HEK293 (cell line): ENCODE measurements around the gene EGFR.

Source experiments
- CTCF ChIA-PET: fragments of 350-600 bp; formaldehyde crosslinking; extraction: SDS; loops from one replicate; lab custom pipeline; 2021; ENCODE audit warnings: antibody characterized with exemption; lab: Yijun Ruan, JAX
- POLR2A ChIA-PET: fragments of 300-600 bp; formaldehyde crosslinking; extraction: SDS; loops from one replicate; lab custom pipeline; 2020; ENCODE audit warnings: antibody characterized with exemption, inconsistent platforms; lab: Yijun Ruan, JAX
- H3K27ac ChIP-seq: fragments of 200-500 bp; sonication (Bioruptor generic); 2 replicates; pipeline ENCODE4 v1.5.1; 2014; ENCODE audit warnings: low read depth, low read length, control low read depth, inconsistent platforms; ENCODE audit errors: extremely low read depth
- H3K36me3 ChIP-seq, 2 experiments: fragments of 200-500 bp in 1 of 2; sonication (Bioruptor generic) in 1 of 2; 1 replicate in 1 of 2; 2 replicates in 1 of 2; pipeline ENCODE4 v1.5.1; 2014 to 2017; ENCODE audit warnings: inconsistent platforms in 2 of 2, low read length in 2 of 2; ENCODE audit not compliant: control insufficient read depth in 2 of 2, insufficient read depth in 1 of 2
- H3K4me1 ChIP-seq: fragments of 200-500 bp; sonication (Bioruptor generic); 2 replicates; pipeline ENCODE4 v1.5.1; 2014; ENCODE audit warnings: mild to moderate bottlenecking, low read length, inconsistent platforms; ENCODE audit not compliant: control insufficient read depth, insufficient read depth
- H3K4me3 ChIP-seq: 2 replicates; pipeline ENCODE4 v1.5.1; 2011; ENCODE audit warnings: low read depth, mild to moderate bottlenecking, control low read depth, low read length, moderate library complexity
- H3K9me3 ChIP-seq: fragments of 200-500 bp; sonication (Bioruptor generic); 2 replicates; pipeline ENCODE4 v1.5.1; 2014; ENCODE audit warnings: low read depth, low read length, inconsistent platforms; ENCODE audit not compliant: control insufficient read depth, insufficient read depth
- KLF7 ChIP-seq: fragments of 450-650 bp; formaldehyde crosslinking; IDR thresholded peaks from 2 replicates; pipeline ENCODE4 v1.5.1; 2016; ENCODE audit warnings: missing biosample characterization, missing genetic modification characterization, borderline replicate concordance
- TRIM28 ChIP-seq: IDR thresholded peaks from 2 replicates; pipeline ENCODE4 v1.6.1; 2011; ENCODE audit warnings: low read length, control low read depth, borderline replicate concordance
- WT1 ChIP-seq: fragments of 450-650 bp; formaldehyde crosslinking; IDR thresholded peaks from 2 replicates; pipeline ENCODE4 v1.5.1; 2016; ENCODE audit warnings: missing biosample characterization, missing genetic modification characterization
- YY1 ChIP-seq: fragments of 450-650 bp; formaldehyde crosslinking; IDR thresholded peaks from 2 replicates; pipeline ENCODE4 v1.5.1; 2018; ENCODE audit warnings: missing biosample characterization, missing genetic modification characterization
- ZNF121 ChIP-seq: fragments of 450-650 bp; formaldehyde crosslinking; IDR thresholded peaks from 2 replicates; pipeline ENCODE4 v1.5.1; 2016; ENCODE audit warnings: missing biosample characterization, missing genetic modification characterization
- ZNF132 ChIP-seq: fragments of 450-650 bp; formaldehyde crosslinking; IDR thresholded peaks from 2 replicates; pipeline ENCODE4 v1.5.1; 2017; ENCODE audit warnings: missing biosample characterization, missing genetic modification characterization, borderline replicate concordance
- ZNF146 ChIP-seq: fragments of 450-650 bp; formaldehyde crosslinking; IDR thresholded peaks from 2 replicates; pipeline ENCODE4 v1.5.1; 2016; ENCODE audit warnings: missing biosample characterization, missing genetic modification characterization
- ZNF248 ChIP-seq: fragments of 450-650 bp; formaldehyde crosslinking; IDR thresholded peaks from 2 replicates; pipeline ENCODE4 v1.5.1; 2017; ENCODE audit warnings: missing biosample characterization, missing genetic modification characterization
- ZNF266 ChIP-seq: fragments of 450-650 bp; formaldehyde crosslinking; IDR thresholded peaks from 2 replicates; pipeline ENCODE4 v1.5.1; 2016; ENCODE audit warnings: missing biosample characterization, missing genetic modification characterization, low read depth
- ZNF394 ChIP-seq: fragments of 450-650 bp; formaldehyde crosslinking; IDR thresholded peaks from 2 replicates; pipeline ENCODE4 v1.5.1; 2016; ENCODE audit warnings: missing biosample characterization, missing genetic modification characterization, mild to moderate bottlenecking, moderate library complexity, borderline replicate concordance
- ZNF510 ChIP-seq: fragments of 450-650 bp; formaldehyde crosslinking; IDR thresholded peaks from 2 replicates; pipeline ENCODE4 v1.5.1; 2018; ENCODE audit warnings: mild to moderate bottlenecking, missing genetic modification characterization, missing biosample characterization; ENCODE audit not compliant: insufficient replicate concordance
- ZNF514 ChIP-seq: fragments of 450-650 bp; formaldehyde crosslinking; IDR thresholded peaks from 2 replicates; pipeline ENCODE4 v1.5.1; 2016; ENCODE audit warnings: missing biosample characterization, missing genetic modification characterization
- ZNF521 ChIP-seq: fragments of 450-650 bp; formaldehyde crosslinking; IDR thresholded peaks from 2 replicates; pipeline ENCODE4 v1.5.1; 2017; ENCODE audit warnings: missing biosample characterization, mild to moderate bottlenecking, missing genetic modification characterization
- ZNF561 ChIP-seq: fragments of 450-650 bp; IDR thresholded peaks from 2 replicates; pipeline ENCODE4 v1.5.1; 2018; ENCODE audit warnings: missing biosample characterization, missing genetic modification characterization, borderline replicate concordance
- ZNF610 ChIP-seq: fragments of 450-650 bp; formaldehyde crosslinking; IDR thresholded peaks from 2 replicates; pipeline ENCODE4 v1.5.1; 2016; ENCODE audit warnings: missing biosample characterization, missing genetic modification characterization, borderline replicate concordance
- ZNF624 ChIP-seq: fragments of 450-650 bp; formaldehyde crosslinking; IDR thresholded peaks from 2 replicates; pipeline ENCODE4 v1.5.1; 2017; ENCODE audit warnings: missing biosample characterization, missing genetic modification characterization
- ZNF837 ChIP-seq: fragments of 450-650 bp; formaldehyde crosslinking; IDR thresholded peaks from 2 replicates; pipeline ENCODE4 v1.5.1; 2016; ENCODE audit warnings: missing biosample characterization, missing genetic modification characterization
- TF ChIP-seq, protein P1 (sequence below): fragments of 450-650 bp; formaldehyde crosslinking; optimal IDR thresholded peaks from 2 replicates; pipeline ENCODE3; 2016; ENCODE audit warnings: missing biosample characterization, mild to moderate bottlenecking, missing genetic modification characterization
- TF ChIP-seq, protein P2 (sequence below): sonication (generic); formaldehyde crosslinking; IDR thresholded peaks from 2 replicates; pipeline ENCODE4 v1.8.1; 2022; ENCODE audit warnings: mild to moderate bottlenecking, moderate library complexity, missing genetic modification reagents
- TF ChIP-seq, protein P3 (sequence below): fragments of 450-650 bp; formaldehyde crosslinking; IDR thresholded peaks from 2 replicates; pipeline ENCODE4 v1.5.1; 2017; ENCODE audit warnings: missing biosample characterization, missing genetic modification characterization

Gene EGFR

DNA sequence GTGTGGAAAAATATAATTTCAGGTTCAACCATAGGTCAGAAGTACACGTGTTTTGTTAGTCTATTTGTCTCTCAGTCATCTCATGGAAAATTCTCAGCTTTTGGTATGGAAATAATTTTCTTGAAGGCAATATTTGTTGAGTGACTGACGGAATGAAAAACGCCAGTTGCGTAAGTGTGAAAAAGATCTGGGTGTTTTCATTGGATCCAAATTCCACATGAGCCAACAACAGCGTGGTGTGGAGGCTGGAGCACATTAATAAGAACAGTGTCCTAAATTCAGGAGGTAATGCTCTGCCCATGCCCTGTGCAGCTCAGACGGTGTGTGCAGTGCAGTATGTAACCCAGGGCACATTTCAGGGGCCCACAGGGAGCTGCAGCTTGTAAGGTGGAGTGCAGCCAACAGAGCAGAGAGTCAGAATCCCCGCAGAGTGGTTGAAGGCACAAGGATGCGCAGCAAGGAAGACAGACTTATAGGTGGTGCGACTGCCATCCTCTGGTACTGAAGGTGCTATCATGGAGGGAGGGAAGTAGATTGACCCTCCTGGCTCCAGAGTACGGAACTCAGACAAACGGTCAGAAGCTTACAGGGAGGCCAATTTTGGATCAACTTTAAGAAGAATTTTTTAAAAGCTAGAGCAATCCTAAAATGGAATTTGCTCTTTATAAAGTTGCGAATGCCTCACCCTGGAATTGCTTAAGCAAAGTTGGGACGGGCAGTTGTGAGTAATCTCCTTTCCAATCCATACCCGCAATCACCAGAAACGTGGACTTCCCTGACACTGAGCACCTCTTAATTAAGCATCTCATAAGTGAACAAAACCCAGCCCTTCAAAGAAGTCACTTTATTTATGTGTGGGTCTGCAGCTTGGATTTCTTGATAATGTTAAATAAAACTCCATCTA is 38.0 kb downstream of the EGFR start:
- H3K9me3 ChIP-seq = no peaks in the 10 kb centered on the region
- CTCF ChIA-PET = no interaction called here
- H3K4me3 ChIP-seq = no peak overlapping the region
- H3K27ac ChIP-seq = no peak overlapping the region
- POLR2A ChIA-PET = no interaction called here
- TF ChIP-seq, protein P1, sequence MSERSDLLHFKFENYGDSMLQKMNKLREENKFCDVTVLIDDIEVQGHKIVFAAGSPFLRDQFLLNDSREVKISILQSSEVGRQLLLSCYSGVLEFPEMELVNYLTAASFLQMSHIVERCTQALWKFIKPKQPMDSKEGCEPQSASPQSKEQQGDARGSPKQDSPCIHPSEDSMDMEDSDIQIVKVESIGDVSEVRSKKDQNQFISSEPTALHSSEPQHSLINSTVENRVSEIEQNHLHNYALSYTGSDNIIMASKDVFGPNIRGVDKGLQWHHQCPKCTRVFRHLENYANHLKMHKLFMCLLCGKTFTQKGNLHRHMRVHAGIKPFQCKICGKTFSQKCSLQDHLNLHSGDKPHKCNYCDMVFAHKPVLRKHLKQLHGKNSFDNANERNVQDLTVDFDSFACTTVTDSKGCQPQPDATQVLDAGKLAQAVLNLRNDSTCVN (tag by site-specific recombination) = no peak
- TF ChIP-seq ZNF521 (tag by site-specific recombination) (no peak), ZNF266 (tag by site-specific recombination) (no peak), ZNF624 (tag by site-specific recombination) (no peak), ZNF514 (tag by site-specific recombination) (no peak), ZNF121 (tag by site-specific recombination) (no peak), KLF7 (tag by site-specific recombination) (no peak), ZNF132 (tag by site-specific recombination) (no peak), ZNF394 (no peak), TRIM28 (no peak), WT1 (tag by site-specific recombination) (no peak), ZNF837 (tag by site-specific recombination) (no peak), ZNF248 (tag by site-specific recombination) (no peak)
- TF ChIP-seq, protein P2, sequence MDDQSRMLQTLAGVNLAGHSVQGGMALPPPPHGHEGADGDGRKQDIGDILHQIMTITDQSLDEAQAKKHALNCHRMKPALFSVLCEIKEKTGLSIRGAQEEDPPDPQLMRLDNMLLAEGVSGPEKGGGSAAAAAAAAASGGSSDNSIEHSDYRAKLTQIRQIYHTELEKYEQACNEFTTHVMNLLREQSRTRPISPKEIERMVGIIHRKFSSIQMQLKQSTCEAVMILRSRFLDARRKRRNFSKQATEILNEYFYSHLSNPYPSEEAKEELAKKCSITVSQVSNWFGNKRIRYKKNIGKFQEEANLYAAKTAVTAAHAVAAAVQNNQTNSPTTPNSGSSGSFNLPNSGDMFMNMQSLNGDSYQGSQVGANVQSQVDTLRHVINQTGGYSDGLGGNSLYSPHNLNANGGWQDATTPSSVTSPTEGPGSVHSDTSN (CRISPR knock-in tag) = no peak
- TF ChIP-seq, protein P3, sequence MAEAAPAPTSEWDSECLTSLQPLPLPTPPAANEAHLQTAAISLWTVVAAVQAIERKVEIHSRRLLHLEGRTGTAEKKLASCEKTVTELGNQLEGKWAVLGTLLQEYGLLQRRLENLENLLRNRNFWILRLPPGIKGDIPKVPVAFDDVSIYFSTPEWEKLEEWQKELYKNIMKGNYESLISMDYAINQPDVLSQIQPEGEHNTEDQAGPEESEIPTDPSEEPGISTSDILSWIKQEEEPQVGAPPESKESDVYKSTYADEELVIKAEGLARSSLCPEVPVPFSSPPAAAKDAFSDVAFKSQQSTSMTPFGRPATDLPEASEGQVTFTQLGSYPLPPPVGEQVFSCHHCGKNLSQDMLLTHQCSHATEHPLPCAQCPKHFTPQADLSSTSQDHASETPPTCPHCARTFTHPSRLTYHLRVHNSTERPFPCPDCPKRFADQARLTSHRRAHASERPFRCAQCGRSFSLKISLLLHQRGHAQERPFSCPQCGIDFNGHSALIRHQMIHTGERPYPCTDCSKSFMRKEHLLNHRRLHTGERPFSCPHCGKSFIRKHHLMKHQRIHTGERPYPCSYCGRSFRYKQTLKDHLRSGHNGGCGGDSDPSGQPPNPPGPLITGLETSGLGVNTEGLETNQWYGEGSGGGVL = no peak
- no peaks in the 10 kb centered on the region for H3K4me1 ChIP-seq
- H3K36me3 ChIP-seq = no peaks in the 10 kb centered on the region

DNA sequence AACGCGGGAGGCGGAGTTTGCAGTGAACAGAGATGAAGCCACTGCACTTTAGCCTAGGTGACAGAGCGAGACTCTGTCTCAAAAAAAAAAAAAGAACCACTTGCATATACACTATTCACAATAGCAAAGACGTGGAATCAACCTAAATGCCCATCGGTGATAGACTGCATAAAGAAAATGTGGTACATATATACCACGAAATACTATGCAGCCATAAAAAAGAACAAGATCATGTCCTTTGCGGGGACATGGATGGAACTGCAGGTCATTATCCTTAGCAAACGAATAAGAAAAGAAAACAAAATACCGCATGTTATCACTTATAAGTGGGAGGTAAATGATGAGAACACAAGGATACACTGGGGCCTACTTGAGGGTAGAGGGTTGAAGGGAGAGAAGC is 39.5 kb downstream of the EGFR start:
- Histone ChIP-seq H3K9me3 (no peaks in the 10 kb centered on the region), H3K4me3 (no peak overlapping the region), H3K4me1 (no peaks in the 10 kb centered on the region), H3K36me3 (no peaks in the 10 kb centered on the region), H3K27ac (no peak overlapping the region)
- ChIA-PET CTCF (no interaction called here), POLR2A (no interaction called here)
- TF ChIP-seq ZNF146 (tag by site-specific recombination) (peak; percentile 72), ZNF561 (tag by site-specific recombination) (no peak)
- TF ChIP-seq, all 188 proteins: peak for 1

DNA sequence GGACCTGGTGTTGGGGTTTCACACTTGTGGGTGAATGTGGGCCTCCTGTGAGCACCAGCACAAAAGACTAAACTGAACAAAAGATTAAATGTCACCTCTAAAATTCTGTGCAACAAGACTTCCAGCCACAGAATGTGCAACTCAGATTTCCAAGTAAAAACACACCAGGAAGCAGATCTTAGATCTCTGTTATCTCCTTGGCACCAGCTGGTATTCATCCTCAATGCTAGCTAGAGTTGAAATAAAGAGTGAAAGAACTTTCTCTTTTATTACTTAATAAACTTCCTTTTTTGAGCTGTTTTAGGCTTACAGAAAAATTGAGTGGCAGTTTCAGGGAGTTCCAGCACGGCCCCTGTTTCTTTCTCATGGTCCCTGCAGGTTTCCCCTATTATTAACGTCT is 40.2 kb downstream of the EGFR start:
- TF ChIP-seq YY1 (tag by site-specific recombination) (no peak), ZNF610 (tag by site-specific recombination) (no peak), ZNF510 (no peak)
- TF ChIP-seq, all 188 proteins: peak for 0
- CTCF ChIA-PET = no interaction called here
- POLR2A ChIA-PET = no interaction called here
- no peaks in the 10 kb centered on the region for H3K36me3 ChIP-seq
- H3K27ac ChIP-seq = no peak overlapping the region
- H3K4me3 ChIP-seq = no peak overlapping the region
- H3K9me3 ChIP-seq = no peaks in the 10 kb centered on the region
- H3K4me1 ChIP-seq = no peaks in the 10 kb centered on the region
